Activated T-cell treated with anti-CD3 and anti-CD28 coated beads, Interleukin-2, amount 50 U/mL, for 72 hours (primary cell): ENCODE measurements around the gene SCUBE2. TPM values are rescaled to one million over a fixed set of nuclear protein-coding genes. Genes with fewer than 3 reads are reported as not detected.
A peak's percentile ranks its signal among the peaks of the same experiment; 100 is the strongest.
"Not testable (repeated sequence)": the region's sequence is repeated elsewhere in the genome, so short reads cannot be mapped to it uniquely, and the experiment has no call there.

Experiments used
- ATAC-seq, 2 donors: fragments of 150-1000 bp; cut with Tn5 transposase; replicated peaks in 1 of 2; 2 replicates each; pipeline ENCODE4 v1.10.0; 2021; ENCODE audit warnings: moderate library complexity in 2 of 2, mild to moderate bottlenecking in 1 of 2
- DNase-seq, 2 donors: peaks; one replicate each; pipeline ENCODE4 v3.0.0; 2021 to 2022; ENCODE audit warnings: mixed read lengths in 1 of 2
- H3K27ac Mint-ChIP-seq: one replicate; pipeline ENCODE4 v1.8.0; 2022; ENCODE audit warnings: mild to moderate bottlenecking, moderate library complexity, mixed read lengths
- H3K27me3 Mint-ChIP-seq: one replicate; pipeline ENCODE4 v1.8.0; 2022; ENCODE audit warnings: low read depth, mixed read lengths
- H3K36me3 Mint-ChIP-seq, 2 donors: one replicate each; pipeline ENCODE4 v1.8.0; 2022; ENCODE audit warnings: mixed read lengths in 2 of 2, mild to moderate bottlenecking in 1 of 2; ENCODE audit not compliant: insufficient read depth in 2 of 2
- H3K4me1 Mint-ChIP-seq: one replicate; pipeline ENCODE4 v1.8.0; 2022; ENCODE audit warnings: low read depth, mixed read lengths
- H3K4me3 Mint-ChIP-seq, 2 donors: one replicate each; pipeline ENCODE4 v1.8.0; 2022; ENCODE audit warnings: mild to moderate bottlenecking in 2 of 2, mixed read lengths in 2 of 2, moderate library complexity in 2 of 2
- H3K9me3 Mint-ChIP-seq, 2 donors: one replicate each; pipeline ENCODE4 v1.8.0; 2022; ENCODE audit warnings: mixed read lengths in 2 of 2
- total RNA-seq, 2 donors: library from RNA; stranded (reverse); gene quantifications; one replicate each; pipeline ENCODE4 v1.2.3, GENCODE V29; 2022

Gene SCUBE2
- total RNA-seq, 2 donors from 2014 or later, result 0.37 TPM; not detected in 1

DNA sequence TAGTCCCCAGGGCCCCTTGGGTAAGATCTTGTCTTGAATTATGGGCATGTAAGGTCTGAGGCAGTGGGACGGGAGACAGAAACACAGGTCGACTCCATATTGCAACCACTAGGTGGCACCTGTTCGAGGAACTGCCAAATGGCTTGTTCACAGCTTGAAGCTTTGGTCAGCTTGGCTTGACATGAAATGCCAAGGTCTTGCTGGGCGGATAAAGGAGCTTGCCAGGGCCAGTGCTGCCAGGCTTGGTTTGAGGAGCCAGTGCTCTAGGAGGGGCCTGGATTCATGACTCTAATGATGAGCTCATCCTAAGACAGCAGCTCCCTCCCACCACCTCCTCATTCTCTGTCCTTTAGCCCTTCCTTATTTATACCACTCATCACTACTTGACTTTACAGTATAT is 75.7 kb downstream of the SCUBE2 start:
- H3K9me3 Mint-ChIP-seq, result no peaks in the 10 kb centered on the region
- H3K36me3 Mint-ChIP-seq, result no peaks in the 10 kb centered on the region
- peak; percentile 58 to 68 for DNase-seq
- H3K27ac Mint-ChIP-seq, result no peak overlapping the region
- H3K4me3 Mint-ChIP-seq, result no peak overlapping the region
- peak; percentile 79 to 81 for ATAC-seq
- peaks cover 14% of the 10 kb centered on the region for H3K27me3 Mint-ChIP-seq
- peaks cover 19% of the 10 kb centered on the region for H3K4me1 Mint-ChIP-seq

DNA sequence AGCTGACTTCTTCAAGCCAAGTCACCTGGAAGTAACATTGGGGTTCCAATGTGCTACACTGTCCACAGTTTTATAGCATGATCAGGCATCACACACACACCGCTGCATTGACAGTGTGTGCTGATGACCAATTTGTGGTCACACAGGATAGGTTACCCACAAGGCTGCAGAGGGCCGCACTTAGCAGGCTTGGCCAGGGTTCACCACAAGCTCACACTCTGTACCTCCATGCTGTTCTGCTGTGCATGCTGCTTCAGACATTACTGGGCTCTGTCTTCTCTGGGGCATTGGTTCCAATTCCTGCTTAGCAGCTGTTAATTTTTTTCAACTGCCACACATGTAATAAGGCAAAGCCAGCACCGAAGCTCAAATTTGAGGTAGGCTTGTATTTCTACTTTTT is 76.6 kb downstream of the SCUBE2 start:
- Mint-ChIP-seq H3K9me3 (peaks cover 0 to 1% of the 10 kb centered on the region in 2 donors), H3K27ac (no peak overlapping the region), H3K27me3 (peaks cover 14% of the 10 kb centered on the region), H3K4me1 (peaks cover 19% of the 10 kb centered on the region), H3K36me3 (no peaks in the 10 kb centered on the region), H3K4me3 (no peak overlapping the region)
- no peak for DNase-seq
- ATAC-seq, result no peak

DNA sequence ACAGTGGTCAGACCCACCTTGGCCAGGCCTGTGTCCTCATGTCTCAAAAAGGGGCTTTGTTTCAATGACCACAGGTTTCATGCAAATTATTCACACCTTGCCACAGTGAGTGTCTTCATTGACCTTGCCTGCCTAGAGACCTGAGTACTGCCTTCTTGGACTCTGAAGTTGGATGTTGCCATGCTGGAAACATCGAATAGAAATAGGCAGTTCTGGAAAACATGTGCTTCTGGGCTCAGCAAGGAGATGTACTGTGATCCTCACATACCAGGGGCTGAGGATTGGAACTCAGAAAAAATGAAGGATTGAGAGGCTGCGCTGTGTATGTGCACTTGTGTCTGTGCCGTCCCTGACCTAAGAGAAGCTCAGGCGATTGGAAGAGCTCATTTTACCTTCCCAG is 78.0 kb downstream of the SCUBE2 start:
- Mint-ChIP-seq H3K9me3 (peaks cover 0 to 1% of the 10 kb centered on the region in 2 donors), H3K36me3 (no peaks in the 10 kb centered on the region), H3K4me3 (no peak overlapping the region), H3K27ac (no peak overlapping the region), H3K27me3 (peaks cover 16% of the 10 kb centered on the region), H3K4me1 (peaks cover 19% of the 10 kb centered on the region)
- no peak for DNase-seq
- no peak for ATAC-seq

DNA sequence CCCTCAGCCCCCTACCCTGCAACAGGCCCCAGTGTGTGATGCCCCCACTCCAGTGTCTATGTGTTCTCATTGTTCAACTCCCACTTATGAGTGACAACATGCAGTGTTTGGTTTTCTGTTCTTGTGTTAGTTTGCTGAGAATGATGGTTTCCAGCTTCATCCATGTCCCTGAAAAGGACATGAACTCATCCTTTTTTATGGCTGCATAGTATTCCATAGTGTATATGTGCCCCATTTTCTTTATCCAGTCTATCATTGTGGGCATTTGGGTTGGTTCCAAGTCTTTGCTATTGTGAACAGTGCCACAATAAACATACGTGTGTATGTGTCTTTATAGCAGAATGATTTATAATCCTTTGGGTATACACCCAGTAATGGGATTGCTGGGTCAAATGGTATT is 81.9 kb downstream of the SCUBE2 start:
- not testable (repeated sequence) for H3K4me3 Mint-ChIP-seq, H3K4me1 Mint-ChIP-seq, H3K36me3 Mint-ChIP-seq, DNase-seq, H3K27ac Mint-ChIP-seq, H3K9me3 Mint-ChIP-seq, ATAC-seq
- H3K27me3 Mint-ChIP-seq, result peaks cover 37% of the 10 kb centered on the region

DNA sequence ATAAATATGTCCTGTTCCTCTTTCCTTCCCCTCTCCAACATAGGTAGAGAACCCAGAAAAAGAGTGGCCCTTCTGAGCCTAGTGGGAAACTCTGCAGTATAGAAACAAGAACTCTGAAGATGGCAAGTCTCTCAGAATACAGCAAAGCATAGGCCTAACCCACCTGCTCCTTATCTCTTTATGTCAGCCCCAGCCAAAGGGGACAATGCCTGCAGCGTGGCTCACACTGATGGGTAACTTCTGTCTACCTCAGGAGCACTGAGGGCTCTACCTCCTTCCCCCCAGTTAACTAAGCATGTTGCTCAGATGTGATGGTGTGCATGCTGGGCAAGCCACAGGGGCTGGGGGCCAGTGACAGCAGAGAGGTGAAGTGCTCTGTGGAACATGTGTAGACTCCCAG is 82.7 kb downstream of the SCUBE2 start:
- Mint-ChIP-seq H3K9me3 (peaks cover 0 to 1% of the 10 kb centered on the region in 2 donors), H3K27ac (no peak overlapping the region), H3K27me3 (peaks cover 38% of the 10 kb centered on the region), H3K4me1 (peaks cover 8% of the 10 kb centered on the region), H3K36me3 (peaks cover 0 to 2% of the 10 kb centered on the region in 2 donors), H3K4me3 (no peak overlapping the region)
- DNase-seq (no peak), ATAC-seq (no peak)

DNA sequence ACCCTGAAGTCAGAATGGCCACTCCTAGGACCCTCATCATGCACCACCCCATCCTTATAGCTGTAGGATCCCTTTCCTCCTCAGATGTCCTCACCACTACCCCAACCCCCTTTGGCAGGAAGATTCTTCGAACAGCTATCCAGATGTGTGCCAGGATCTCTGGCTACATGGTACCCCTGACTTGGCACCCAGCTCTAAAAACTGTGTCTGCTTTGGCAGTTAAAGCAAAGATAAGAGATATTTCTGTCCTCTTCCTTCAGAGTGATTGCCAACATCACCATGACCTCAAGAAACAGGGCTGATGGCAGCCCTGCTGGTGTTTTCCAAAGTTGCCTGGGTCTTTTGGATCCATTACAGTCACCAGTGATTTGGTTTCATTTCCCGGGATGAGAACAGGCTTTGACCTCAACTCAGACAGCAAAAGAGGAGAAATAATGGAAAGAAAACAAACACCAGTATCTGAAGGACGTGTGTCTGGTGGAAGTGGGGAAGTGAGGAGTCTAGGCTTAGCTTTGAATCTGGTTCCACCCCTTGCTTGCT is 83.3 kb downstream of the SCUBE2 start:
- Mint-ChIP-seq H3K27ac (no peak overlapping the region), H3K9me3 (peaks cover 0 to 1% of the 10 kb centered on the region in 2 donors), H3K36me3 (peaks cover 0 to 2% of the 10 kb centered on the region in 2 donors), H3K27me3 (peaks cover 37% of the 10 kb centered on the region), H3K4me1 (peaks cover 12% of the 10 kb centered on the region), H3K4me3 (no peak overlapping the region)
- ATAC-seq (no peak), DNase-seq (no peak)

DNA sequence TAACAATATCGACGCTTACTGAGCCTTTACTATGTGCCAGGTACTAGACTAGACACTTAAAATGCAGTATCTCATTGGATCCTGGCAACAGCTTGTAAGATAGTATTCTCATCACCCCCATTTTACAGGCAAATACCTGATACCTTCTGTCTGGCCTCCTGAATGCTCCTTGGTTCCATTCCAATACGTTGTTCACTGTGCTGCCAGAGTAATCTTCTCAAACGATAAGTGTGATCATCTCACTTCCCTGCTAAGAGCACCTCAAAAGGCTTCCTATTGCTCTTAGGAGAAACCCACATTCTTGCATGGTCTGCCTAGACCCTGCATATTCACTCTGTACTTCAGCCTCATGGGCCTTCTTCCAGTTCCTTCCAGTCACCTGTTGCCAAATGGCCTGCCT is 86.3 kb downstream of the SCUBE2 start:
- no peak for ATAC-seq
- Mint-ChIP-seq H3K9me3 (peaks cover 0 to 1% of the 10 kb centered on the region in 2 donors), H3K4me1 (peaks cover 34% of the 10 kb centered on the region), H3K4me3 (peak overlapping the region; percentile 46 to 74), H3K36me3 (peaks cover 0 to 2% of the 10 kb centered on the region in 2 donors), H3K27ac (no peak overlapping the region), H3K27me3 (peaks cover 42% of the 10 kb centered on the region)
- DNase-seq, result no peak

DNA sequence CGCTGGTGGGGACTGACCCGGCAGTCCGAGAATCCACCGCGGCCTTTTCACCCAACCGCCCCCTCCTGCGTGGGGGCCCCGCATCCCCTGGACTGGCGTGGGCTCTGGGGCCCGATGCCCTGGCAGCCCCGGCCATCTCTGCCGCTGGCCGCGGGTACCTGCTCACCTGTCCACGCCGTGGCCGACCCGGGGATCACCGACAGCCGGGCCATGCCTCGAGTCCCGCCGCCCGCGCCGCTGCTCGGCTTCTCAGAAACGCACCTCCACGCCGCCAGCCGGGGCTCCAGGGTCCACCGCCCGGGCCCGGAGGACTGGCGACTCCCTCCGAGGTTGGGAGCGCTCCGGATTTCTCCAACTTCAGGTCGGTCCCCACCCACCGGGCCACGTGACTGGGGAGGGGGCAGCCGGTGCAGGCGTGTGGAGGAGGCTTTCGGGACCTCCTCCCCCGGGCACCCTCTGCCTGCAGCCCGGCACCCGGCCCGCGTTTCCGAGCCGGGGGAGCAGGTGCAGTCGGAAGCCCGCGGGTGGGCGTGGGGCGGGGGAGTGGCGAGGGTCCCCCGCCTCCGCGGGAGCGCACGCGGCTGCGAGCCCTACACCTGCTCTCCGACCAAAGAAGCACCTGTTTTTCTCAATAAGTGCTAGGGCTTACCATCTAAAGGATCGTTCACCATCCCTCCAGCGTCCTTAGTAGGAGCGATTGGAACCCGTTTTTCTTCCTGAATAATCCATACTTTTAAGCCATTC is 87.0 kb downstream of the SCUBE2 start:
- no peak overlapping the region for H3K27ac Mint-ChIP-seq
- peak overlapping the region; percentile 51 to 74 for H3K4me3 Mint-ChIP-seq
- ATAC-seq (no peak), DNase-seq (peak in 1 of 2 donors; percentile 20)
- H3K4me1 Mint-ChIP-seq, result peaks cover 34% of the 10 kb centered on the region
- peaks cover 0 to 2% of the 10 kb centered on the region in 2 donors for H3K36me3 Mint-ChIP-seq
- no peaks in the 10 kb centered on the region for H3K9me3 Mint-ChIP-seq
- H3K27me3 Mint-ChIP-seq, result peaks cover 50% of the 10 kb centered on the region

DNA sequence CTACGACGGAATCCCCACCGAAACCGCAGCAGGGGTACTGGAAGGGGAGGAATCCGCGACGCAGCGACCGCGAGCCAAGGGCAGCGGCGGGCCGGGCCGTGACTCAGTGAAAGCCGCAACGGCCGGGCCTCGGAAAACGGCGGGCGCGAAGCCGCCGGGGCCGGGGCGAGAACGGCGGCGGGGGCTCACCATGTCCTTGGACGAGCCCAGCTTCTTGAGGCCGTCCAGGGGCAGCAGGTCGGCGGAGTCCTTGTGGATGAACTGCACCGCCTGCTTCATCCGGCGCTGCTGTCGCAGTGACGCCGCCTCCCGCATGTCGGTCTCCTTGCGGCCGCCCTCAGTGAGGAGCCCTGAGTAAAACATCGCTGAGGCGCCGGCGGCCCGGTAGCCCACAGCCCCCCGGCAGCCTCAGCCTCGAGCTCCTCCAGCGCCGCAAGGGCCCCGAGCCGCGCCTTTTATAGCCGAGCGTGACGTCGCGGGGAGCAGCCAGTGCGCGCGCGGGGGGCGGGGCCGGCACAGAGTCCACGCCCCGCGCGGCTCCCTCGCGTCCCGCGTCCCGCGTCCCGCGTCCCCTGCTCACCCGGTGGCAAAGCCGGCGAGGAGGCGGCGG is 87.7 kb downstream of the SCUBE2 start, which contains the start of gene NRIP3:
Gene NRIP3, minus strand, starts transcription at position 429 of the 610 bp plus-strand sequence. Its CDS starts 66 bp downstream, at position 363.
- Mint-ChIP-seq H3K4me3 (peak within 1 kb of the TSS; percentile 76 to 93), H3K9me3 (no peaks in the 10 kb centered on the region), H3K4me1 (peaks cover 34% of the 10 kb centered on the region), H3K36me3 (peaks cover 0 to 2% of the 10 kb centered on the region in 2 donors), H3K27me3 (peaks cover 55% of the 10 kb centered on the region), H3K27ac (peak within 1 kb of the TSS; percentile 82)
- DNase-seq, result peak; percentile 81 to 82
- ATAC-seq, result peak; percentile 63 to 72

DNA sequence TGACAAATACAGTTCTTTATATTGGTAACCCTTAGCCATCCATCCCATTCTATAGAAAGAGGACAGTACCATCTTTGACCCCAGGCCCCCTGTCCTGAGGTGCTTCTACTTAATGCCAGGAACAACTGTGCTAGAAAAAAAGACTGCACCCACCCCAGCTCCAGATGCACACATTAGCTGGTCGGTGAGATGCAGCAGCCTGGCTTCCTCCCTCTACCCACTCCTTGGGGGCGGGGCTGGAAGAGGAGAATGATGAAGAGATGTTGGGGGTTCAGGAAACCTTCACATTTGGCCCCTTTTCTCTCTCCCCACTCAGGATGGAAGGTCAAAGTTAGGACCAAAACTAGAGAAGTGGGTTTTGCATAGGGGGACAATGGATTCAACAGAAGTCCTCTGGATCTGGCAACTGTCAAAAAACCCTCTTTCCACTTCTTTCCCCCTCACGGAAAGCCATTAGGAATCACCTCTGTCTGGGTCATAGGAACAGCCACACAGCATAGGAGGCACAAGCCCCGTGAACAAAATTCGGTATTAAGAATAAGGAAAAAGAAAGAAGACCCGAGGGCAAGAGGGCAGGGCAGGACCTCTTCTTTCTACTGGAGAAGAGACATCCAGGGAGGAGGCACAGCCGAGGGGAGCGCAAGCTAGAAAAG is 88.4 kb downstream of the SCUBE2 start:
- ATAC-seq (no peak), DNase-seq (peak in 1 of 2 donors; percentile 18)
- Mint-ChIP-seq H3K27me3 (peaks cover 48% of the 10 kb centered on the region), H3K4me3 (peak overlapping the region; percentile 76 to 93), H3K9me3 (no peaks in the 10 kb centered on the region), H3K4me1 (peaks cover 34% of the 10 kb centered on the region), H3K36me3 (peaks cover 0 to 2% of the 10 kb centered on the region in 2 donors), H3K27ac (peak overlapping the region; percentile 82)

DNA sequence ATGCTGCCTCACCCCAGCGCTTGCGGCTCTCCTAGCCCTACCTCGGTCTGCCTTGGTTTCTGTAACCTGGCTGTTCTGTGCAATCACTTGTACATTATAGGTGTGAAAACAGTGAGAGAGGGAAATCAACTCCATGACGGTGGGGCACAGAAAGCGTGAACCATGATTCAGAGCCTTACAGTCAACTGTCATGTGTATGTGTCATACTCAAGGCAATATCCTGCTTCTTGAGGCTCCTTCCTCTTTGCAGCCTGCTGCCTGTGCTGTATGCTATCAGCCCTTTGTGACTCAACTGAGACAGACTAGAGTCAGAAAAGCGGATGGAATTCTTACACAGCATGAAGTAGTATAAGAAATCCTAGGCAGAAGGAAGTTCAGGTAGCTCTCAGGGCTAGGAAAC is 89.7 kb downstream of the SCUBE2 start:
- Mint-ChIP-seq H3K4me1 (peaks cover 34% of the 10 kb centered on the region), H3K4me3 (peak overlapping the region; percentile 61 to 74), H3K27ac (no peak overlapping the region), H3K36me3 (peaks cover 0 to 2% of the 10 kb centered on the region in 2 donors), H3K9me3 (no peaks in the 10 kb centered on the region), H3K27me3 (peaks cover 44% of the 10 kb centered on the region)
- ATAC-seq (peak; percentile 91 to 93), DNase-seq (peak; percentile 54 to 75)

DNA sequence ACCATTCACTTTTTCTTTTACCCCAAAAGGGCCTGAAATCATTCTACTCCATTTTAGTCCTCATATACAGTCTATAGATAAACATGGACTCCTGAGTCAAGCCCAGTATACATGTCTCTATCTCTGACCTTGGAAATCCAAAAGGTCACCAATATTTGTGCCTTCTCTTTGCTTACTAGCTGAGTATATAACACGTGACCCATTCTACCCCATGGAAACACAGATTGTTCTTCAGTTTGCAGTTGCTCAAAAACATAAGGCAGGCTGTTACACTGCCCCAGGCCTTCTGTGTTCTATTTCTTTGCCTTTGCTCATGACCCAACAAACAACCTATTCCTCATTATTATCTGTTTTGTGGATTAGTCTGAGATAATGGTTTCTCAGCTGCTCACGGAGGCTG is 93.4 kb downstream of the SCUBE2 start:
- Mint-ChIP-seq H3K4me1 (peaks cover 22% of the 10 kb centered on the region), H3K27me3 (peaks cover 26% of the 10 kb centered on the region), H3K4me3 (no peak overlapping the region), H3K36me3 (no peaks in the 10 kb centered on the region), H3K27ac (no peak overlapping the region), H3K9me3 (no peaks in the 10 kb centered on the region)
- ATAC-seq (no peak), DNase-seq (no peak)

DNA sequence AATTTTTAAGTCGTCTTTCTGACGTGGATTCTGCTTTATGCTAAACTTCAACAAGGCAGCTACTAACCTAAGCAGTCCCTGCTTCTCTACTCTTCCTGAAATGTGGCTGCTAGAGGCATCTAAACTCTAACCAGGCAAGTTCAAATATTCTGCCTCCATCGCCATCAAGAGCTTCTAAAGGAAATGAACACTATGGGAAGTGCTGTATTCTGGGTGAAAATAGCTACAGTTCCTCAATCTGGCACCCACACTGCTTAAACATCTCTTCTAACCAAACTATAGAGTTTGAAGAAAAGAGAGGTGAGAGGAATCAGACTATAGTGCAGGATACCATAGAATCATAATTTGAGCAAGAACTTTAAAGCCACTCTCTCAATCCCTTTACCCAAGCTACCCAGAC is 93.9 kb downstream of the SCUBE2 start:
- H3K9me3 Mint-ChIP-seq, result no peaks in the 10 kb centered on the region
- ATAC-seq (no peak), DNase-seq (no peak)
- no peaks in the 10 kb centered on the region for H3K36me3 Mint-ChIP-seq
- H3K4me1 Mint-ChIP-seq, result peaks cover 18% of the 10 kb centered on the region
- no peak overlapping the region for H3K27ac Mint-ChIP-seq
- no peak overlapping the region for H3K4me3 Mint-ChIP-seq
- peaks cover 26% of the 10 kb centered on the region for H3K27me3 Mint-ChIP-seq
